ENCODE results near the gene ITPK1. TPM values are rescaled to one million over a fixed set of nuclear protein-coding genes. Genes with fewer than 3 reads are reported as not detected.
"Not testable (repeated sequence)": the region's sequence is repeated elsewhere in the genome, so short reads cannot be mapped to it uniquely, and the experiment has no call there.

ITPK1 gene
- total RNA-seq, 1 donor, result 35.9 TPM

DNA sequence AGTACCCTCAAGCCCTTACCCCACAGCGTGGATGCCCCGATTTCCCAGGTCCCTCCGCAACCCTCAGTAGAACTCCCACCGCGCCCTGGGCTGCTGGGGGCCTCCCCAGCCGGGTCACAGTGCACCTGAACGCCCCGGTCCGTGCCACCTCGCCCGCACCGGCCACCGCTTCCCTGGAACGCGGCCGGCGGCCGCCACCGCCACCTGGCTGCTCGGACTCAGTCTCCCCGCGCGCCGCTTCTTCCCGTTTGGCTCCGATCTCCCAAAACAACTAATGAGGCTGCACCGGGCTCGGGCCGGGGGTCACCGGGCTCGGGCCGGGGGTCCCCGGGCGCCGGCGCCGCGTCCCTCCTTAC is 1.0 kb downstream of the ITPK1 start:
- H3K4me3 ChIP-seq (ENCODE audit: low read length), result peak overlapping the region; percentile 74
- H3K9me3 ChIP-seq (ENCODE audit: low read depth, low read length), result no peaks in the 10 kb centered on the region
- H3K4me1 ChIP-seq (ENCODE audit: insufficient read depth, low read length), result peaks cover 61% of the 10 kb centered on the region
- H3K27me3 ChIP-seq (ENCODE audit: insufficient read depth, low read length), result no peaks in the 10 kb centered on the region

DNA sequence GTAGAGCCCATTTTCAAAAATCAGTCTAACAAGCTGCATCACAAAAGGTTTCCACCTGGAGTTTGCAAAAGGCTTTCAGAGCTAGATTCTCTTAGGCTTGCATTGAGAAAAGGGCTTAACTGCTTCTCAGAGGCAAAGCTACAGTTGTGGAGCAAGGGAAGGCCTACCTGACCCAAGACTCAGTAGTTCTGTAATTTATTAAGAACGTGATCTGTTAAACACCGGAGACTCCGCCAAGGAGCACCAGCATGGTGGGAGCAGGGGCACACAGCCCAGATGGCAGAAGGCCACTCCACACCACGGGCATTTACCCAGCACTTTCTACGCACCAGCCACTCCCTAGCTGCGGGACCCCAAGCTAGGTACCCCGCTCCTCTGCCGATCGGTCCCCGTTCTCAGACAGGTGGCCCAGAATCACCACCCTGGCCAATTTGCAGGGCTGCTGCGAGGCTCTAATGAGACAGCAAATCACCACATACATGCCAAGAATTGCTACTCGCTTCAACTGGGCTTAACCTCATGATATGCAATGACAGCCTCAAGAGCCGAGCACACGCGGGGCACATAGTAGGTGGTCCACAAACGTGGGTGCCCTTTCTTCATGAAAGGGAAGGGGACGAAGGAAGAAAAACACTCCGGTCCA is 1.5 kb downstream of the ITPK1 start:
- Histone ChIP-seq H3K9me3 (ENCODE audit: low read depth, low read length) (no peaks in the 10 kb centered on the region), H3K4me3 (ENCODE audit: low read length) (peak overlapping the region; percentile 74), H3K4me1 (ENCODE audit: insufficient read depth, low read length) (peaks cover 66% of the 10 kb centered on the region), H3K27me3 (ENCODE audit: insufficient read depth, low read length) (no peaks in the 10 kb centered on the region)

DNA sequence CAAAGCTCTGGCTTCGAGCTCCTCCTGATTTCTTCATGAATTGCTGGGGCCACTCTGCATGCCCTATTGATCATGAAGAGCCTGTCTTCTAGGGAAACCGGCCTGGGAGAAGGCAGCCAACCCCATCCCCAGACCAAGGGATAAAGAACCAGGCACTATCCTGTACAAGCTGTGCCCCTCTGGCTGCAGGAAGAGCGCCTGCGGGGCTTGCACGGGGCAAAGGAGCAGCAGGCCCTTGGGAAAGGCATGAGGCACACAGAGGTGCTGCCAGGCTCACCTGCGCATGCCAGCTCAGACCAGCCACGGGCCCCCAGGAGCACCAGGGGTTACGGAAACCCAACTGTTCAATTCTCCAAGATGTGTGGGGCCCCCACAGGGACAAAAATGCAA is 2.1 kb downstream of the ITPK1 start:
- H3K4me3 ChIP-seq (ENCODE audit: low read length), result peak overlapping the region; percentile 74
- H3K4me1 ChIP-seq (ENCODE audit: insufficient read depth, low read length), result peaks cover 71% of the 10 kb centered on the region

DNA sequence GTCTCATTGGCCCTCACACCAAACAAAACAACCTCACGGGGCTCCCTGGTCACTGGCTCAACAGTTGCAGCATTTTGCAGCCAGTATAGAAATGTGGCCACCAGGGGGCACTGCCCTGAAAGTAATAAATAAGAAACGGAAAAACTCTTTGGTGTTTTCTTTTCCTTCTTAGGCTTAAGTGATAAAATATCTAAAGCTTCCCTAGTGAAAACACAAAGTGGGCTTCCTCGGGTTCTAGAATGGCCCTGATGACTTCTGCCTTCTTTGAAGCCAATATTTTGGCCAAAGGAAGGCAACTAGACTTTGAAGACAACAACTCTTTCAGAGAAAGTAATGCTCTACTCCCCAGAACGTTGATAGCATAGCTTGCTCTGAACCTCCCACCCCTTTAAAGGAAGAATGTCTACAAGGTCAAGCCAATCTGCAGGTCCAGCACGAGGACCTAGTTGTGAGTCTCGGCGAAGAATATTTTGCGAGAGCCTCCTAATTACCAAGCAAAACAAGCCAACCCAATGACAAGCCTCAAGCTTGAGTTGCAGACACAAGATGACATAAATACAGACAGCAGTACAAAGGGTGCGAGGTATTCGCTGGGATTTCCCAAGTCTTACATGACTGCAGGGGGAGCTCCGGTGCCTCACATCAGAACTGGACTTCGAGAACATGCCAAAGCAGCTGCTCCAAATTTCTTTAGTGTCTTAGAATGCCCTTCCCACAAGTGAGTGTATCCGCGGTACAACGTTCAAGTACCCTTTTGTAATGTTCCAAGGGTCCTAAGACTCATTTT is 2.6 kb downstream of the ITPK1 start:
- Histone ChIP-seq H3K9me3 (ENCODE audit: low read depth, low read length) (no peaks in the 10 kb centered on the region), H3K4me1 (ENCODE audit: insufficient read depth, low read length) (peaks cover 77% of the 10 kb centered on the region), H3K4me3 (ENCODE audit: low read length) (peak overlapping the region; percentile 74), H3K27me3 (ENCODE audit: insufficient read depth, low read length) (no peaks in the 10 kb centered on the region)

More for the DNA sequence above, 2.1 kb downstream of the ITPK1 start:
- no peaks in the 10 kb centered on the region for H3K9me3 ChIP-seq (ENCODE audit: low read depth, low read length)
- H3K27me3 ChIP-seq (ENCODE audit: insufficient read depth, low read length), result no peaks in the 10 kb centered on the region

DNA sequence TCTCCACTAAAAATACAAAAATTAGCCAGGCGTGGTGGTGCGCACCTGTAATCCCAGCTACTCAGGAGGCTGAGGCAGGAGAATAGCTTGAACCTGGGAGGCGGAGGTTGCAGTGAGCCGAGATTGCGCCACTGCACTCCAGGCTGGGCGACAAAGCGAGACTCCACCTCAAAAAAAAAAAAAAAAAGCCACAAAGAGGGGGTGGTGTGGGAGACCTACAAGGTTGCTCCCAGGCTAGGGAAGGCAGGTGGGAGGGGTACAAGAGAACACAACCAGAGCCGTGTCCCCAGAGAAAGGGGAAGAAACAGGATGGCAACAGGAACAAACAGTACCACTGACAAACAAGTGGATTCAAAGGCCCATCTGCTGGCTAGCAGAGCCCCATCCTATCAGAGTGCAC is 4.2 kb downstream of the ITPK1 start:
- H3K9me3 ChIP-seq (ENCODE audit: low read depth, low read length); H3K27me3 ChIP-seq (ENCODE audit: insufficient read depth, low read length); H3K4me3 ChIP-seq (ENCODE audit: low read length): not testable (repeated sequence)
- peaks cover 85% of the 10 kb centered on the region for H3K4me1 ChIP-seq (ENCODE audit: insufficient read depth, low read length)

DNA sequence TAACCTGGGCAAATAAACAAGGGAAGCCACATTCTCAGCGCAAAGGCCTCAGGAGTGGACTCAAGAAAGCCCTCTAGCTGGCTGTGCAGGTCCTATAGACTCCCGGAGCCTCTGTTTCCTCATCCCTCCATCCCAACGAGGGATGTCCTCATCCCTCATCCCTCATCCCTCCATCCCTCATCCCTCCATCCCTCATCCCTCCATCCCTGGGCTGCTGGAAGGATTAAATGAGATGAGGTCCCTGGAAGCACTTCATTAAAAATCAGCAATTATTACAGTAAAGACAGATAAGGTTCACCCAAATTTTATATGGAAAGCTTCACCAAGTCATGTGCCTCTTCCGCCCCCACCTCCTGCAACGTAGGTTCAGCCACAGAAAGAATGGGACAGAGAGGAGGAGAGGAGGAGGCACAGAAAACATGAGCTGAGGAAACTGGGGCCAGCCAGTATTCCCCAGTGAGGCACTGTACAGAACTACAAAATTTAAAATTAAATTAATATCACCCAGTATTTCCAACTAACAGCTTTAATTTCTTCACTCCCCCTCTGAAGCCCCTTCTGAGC is 4.8 kb downstream of the ITPK1 start:
- Histone ChIP-seq H3K27me3 (ENCODE audit: insufficient read depth, low read length) (no peaks in the 10 kb centered on the region), H3K9me3 (ENCODE audit: low read depth, low read length) (no peaks in the 10 kb centered on the region), H3K4me3 (ENCODE audit: low read length) (no peak overlapping the region), H3K4me1 (ENCODE audit: insufficient read depth, low read length) (peaks cover 87% of the 10 kb centered on the region)

DNA sequence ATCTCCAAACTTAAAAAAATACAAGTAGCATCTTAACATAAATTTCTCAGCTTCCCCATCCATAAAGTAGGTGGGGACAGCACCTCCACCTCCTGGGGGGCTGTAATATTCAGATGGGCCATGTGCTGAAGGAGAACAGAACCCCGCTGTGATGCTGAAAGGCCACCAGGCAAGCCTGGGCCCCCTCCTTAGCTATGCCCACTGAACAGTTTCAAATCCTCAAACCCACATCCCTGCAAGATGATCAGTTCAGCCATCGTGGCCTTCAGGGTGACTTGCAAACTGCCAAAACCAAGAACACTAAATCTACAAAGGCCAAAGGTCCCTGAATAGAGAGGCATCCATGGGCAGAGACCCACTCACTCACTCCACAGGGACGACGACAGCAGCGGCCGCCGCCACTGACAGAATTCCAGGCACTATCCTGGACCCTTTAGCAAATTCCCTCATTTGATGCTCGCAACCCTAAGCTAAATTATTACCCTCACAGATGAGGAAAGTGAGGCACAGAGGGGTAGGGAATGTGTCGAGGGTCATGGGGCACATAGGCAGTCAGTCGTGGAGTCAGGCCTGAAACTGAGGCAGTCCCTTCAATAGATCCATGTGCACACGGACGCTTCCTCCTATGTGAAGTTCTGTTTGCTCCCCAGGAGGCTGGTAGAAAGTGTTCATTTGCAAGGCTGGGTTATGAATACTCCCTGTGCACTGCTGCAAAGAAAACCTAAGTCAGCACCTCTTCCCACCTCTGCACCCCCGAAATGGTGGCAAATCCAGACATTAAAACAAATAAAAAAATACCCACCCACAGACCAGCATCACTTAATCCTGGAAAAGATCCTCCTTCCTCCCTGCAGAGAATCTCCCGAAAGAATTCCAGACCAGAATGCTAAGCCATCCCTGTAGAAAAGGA is 5.9 kb downstream of the ITPK1 start:
- H3K9me3 ChIP-seq (ENCODE audit: low read depth, low read length), result no peaks in the 10 kb centered on the region
- no peak overlapping the region for H3K4me3 ChIP-seq (ENCODE audit: low read length)
- H3K27me3 ChIP-seq (ENCODE audit: insufficient read depth, low read length), result no peaks in the 10 kb centered on the region
- peaks cover 98% of the 10 kb centered on the region for H3K4me1 ChIP-seq (ENCODE audit: insufficient read depth, low read length)

DNA sequence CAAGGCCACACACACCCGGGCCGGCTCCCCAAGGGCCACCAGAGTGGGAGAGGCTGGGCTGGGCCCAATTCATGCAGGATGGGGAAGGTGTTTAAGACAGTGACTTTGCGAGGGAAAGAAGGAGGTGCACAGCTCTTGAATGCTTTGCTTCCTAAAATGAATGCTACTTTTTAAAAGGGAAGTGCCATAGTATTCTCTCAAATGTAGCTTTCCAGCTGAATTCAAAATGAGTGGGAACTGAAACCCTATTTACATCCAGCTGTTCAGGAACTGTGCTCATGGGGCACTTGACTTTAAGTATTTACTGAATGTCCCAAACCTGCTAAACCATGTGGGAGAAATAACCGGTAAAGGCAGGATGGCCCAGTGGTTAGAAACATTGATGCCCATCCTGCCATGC is 7.6 kb downstream of the ITPK1 start:
- H3K4me1 ChIP-seq (ENCODE audit: insufficient read depth, low read length), result peaks cover 100% of the 10 kb centered on the region
- H3K4me3 ChIP-seq (ENCODE audit: low read length), result no peak overlapping the region

DNA sequence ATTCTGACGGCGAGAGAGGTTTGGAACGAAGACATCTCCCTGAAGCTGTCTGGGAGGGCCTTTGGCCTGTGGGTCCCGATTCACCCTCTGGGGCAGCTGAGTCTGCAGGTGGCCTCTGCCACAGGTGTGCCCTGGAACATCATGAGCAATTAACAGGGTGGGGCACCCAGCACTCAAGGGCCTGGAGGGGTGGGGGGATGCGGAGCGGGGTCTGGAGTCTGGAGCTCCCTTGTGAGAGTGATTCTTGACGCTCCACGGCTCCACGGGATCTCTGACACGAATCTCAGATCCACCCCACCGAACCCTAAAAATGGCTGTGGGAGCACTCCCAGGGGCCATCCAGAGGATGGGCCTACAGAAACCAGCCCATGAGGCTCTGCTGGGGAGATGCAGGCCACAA is 8.3 kb downstream of the ITPK1 start:
- no peak overlapping the region for H3K4me3 ChIP-seq (ENCODE audit: low read length)
- H3K27me3 ChIP-seq (ENCODE audit: insufficient read depth, low read length), result no peaks in the 10 kb centered on the region
- no peaks in the 10 kb centered on the region for H3K9me3 ChIP-seq (ENCODE audit: low read depth, low read length)
- H3K4me1 ChIP-seq (ENCODE audit: insufficient read depth, low read length), result peaks cover 97% of the 10 kb centered on the region

More for the DNA sequence above, 7.6 kb downstream of the ITPK1 start:
- Histone ChIP-seq H3K27me3 (ENCODE audit: insufficient read depth, low read length) (no peaks in the 10 kb centered on the region), H3K9me3 (ENCODE audit: low read depth, low read length) (no peaks in the 10 kb centered on the region)

DNA sequence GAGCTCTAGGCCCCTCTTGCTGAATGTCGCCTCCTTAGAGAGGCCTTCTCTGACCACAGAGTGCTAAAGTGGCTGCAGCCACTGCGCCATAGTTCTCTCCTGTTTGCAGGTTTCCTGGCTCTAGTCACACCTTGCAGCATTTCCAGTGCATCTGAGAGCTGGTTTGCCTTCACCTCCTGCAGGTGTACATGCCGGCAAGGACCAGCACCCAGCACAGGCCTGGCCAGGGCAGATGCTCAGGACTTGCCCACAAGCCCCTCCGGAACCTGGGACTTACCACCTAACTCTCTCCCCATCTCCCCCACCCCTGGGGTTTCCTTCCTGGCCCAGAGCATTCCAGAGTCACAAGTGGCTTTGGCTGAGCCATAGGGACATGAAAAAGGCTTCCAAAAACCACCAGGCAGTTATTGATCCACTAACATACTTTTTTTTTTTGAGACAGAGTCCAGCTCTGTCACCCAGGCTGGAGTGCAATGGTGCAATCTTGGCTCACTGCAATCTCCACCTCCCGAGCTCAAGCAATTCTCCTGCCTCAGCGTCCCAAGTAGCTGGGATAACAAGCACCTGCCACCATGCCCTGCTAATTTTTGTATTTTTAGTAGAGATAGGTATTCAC is 9.1 kb downstream of the ITPK1 start:
- no peaks in the 10 kb centered on the region for H3K27me3 ChIP-seq (ENCODE audit: insufficient read depth, low read length)
- no peaks in the 10 kb centered on the region for H3K9me3 ChIP-seq (ENCODE audit: low read depth, low read length)
- no peak overlapping the region for H3K4me3 ChIP-seq (ENCODE audit: low read length)
- H3K4me1 ChIP-seq (ENCODE audit: insufficient read depth, low read length), result peaks cover 91% of the 10 kb centered on the region

DNA sequence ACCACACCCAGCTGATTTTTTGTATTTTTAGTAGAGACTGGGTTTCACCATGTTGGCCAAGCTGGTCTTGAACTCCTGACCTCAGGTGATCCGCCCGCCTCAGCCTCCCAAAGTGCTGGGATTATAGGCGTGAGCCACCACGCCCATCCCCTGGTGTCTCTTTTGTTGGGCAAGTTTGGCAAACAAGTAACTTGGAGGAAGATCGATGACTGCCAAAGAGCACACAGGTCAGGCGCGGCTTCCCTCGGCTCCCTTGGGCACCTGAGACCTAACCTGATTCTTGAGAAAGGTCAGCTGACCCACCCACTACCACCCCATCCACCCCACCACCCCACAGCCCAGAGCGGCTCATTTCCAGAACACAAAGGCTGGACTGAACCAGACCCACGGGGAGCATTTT is 9.9 kb downstream of the ITPK1 start:
- H3K4me3 ChIP-seq (ENCODE audit: low read length); H3K9me3 ChIP-seq (ENCODE audit: low read depth, low read length); H3K27me3 ChIP-seq (ENCODE audit: insufficient read depth, low read length): not testable (repeated sequence)
- H3K4me1 ChIP-seq (ENCODE audit: insufficient read depth, low read length), result peaks cover 83% of the 10 kb centered on the region

DNA sequence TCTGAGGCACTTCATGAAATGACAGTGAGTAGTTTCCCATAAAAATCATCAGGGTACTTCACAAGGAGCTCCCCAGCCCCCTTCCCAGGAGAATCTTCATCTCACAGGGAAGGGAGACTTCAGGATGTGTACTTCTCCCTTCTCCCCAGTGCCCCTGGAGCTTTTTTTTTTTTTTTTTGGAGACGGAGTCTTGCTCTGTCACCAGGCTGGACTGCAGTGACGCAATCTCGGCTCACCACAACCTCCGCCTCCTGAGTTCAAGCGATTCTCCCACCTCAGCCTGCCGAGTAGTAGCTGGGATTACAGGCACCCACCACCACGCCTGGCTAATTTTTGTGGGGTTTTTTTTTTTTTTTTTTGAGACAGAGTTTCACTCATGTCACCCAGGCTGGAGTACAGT is 10.4 kb downstream of the ITPK1 start:
- Histone ChIP-seq H3K4me3 (ENCODE audit: low read length) (no peak overlapping the region), H3K4me1 (ENCODE audit: insufficient read depth, low read length) (peaks cover 78% of the 10 kb centered on the region), H3K27me3 (ENCODE audit: insufficient read depth, low read length) (no peaks in the 10 kb centered on the region)

DNA sequence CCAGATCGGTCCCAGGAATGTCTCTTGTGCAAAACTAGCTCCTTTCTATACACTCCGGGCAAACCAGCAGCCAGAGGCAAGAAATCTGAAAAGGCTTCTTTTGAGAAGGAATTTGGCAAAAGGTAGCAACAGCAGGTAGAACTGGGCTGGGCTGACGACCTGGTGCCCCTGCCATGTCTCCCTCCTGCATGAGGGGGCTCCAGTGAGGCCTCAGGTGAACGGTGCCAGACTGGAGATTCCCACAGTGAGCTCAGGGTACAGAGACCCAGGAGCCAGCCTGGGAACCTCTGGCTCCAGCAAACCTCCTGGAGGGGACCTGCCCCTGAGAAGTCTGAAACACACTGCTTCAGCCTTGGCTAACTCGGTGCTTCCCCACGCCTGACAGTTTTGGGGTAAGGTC is 10.8 kb downstream of the ITPK1 start:
- Histone ChIP-seq H3K4me3 (ENCODE audit: low read length) (no peak overlapping the region), H3K27me3 (ENCODE audit: insufficient read depth, low read length) (no peaks in the 10 kb centered on the region), H3K9me3 (ENCODE audit: low read depth, low read length) (no peaks in the 10 kb centered on the region), H3K4me1 (ENCODE audit: insufficient read depth, low read length) (peaks cover 74% of the 10 kb centered on the region)

More for the DNA sequence above, 10.4 kb downstream of the ITPK1 start:
- H3K9me3 ChIP-seq (ENCODE audit: low read depth, low read length), result no peaks in the 10 kb centered on the region

DNA sequence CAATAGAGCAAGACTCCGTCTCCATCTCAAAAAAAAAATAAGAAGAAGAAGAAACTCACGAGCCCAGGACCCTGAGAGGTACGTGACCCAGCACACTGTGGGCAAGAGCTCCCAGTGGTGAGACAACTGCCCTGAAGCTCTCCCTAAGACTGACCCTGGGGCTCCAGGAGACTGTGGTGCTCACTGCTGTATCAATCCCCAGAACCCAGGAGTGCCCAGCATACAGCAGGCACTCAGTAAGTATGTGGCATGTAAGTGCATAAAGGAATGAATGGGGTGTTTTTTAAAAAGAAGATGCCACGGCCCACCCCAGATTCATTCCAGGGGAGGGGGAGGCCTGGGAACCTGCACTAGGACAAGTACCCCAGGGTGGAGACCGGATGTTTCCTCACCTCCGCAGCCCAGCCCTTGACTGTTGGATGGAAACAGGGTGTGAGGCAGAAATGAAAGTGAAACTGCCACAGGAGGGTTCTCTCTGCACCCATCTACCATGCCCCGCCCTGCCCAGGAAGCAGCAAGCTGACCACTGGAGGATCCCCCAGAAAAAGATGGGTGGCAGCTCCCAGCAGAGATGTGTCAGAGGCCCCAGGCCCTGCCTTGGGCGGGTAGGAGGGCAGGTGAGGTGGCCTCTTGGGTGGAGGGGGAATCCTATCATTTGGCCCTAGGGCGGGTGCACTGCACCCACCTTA is 12.2 kb downstream of the ITPK1 start:
- H3K4me3 ChIP-seq (ENCODE audit: low read length), result peak overlapping the region; percentile 7
- H3K27me3 ChIP-seq (ENCODE audit: insufficient read depth, low read length), result no peaks in the 10 kb centered on the region
- no peaks in the 10 kb centered on the region for H3K9me3 ChIP-seq (ENCODE audit: low read depth, low read length)
- peaks cover 60% of the 10 kb centered on the region for H3K4me1 ChIP-seq (ENCODE audit: insufficient read depth, low read length)

All from mononuclear cell (primary cell).